RKO (cell line): ENCODE data around the gene TVP23C.
"Not testable (repeated sequence)": the region's sequence is repeated elsewhere in the genome, so short reads cannot be mapped to it uniquely, and the experiment has no call there.

ENCODE experiments used
- DNase-seq: peaks from one replicate; pipeline ENCODE4 v3.0.0-alpha.2; 2016; ENCODE audit warnings: low spot score

TVP23C gene

GRCh38 chr17:15526292-15527218 lies 36.7 kb downstream of the TVP23C start:
- peak; percentile 68 for DNase-seq

GRCh38 chr17:15524990-15525985 lies 38.0 kb downstream of the TVP23C start:
- not testable (repeated sequence) for DNase-seq

GRCh38 chr17:15516150-15516549 lies 47.1 kb downstream of the TVP23C start:
- peak; percentile 71 for DNase-seq

GRCh38 chr17:15514469-15514868 lies 48.8 kb downstream of the TVP23C start:
- DNase-seq = no peak

GRCh38 chr17:15513856-15514459 lies 49.3 kb downstream of the TVP23C start:
- DNase-seq = no peak

- DNase-seq = no peak
These were observed 50.1 kb downstream of the TVP23C start for GRCh38 chr17:15513058-15513791.

GRCh38 chr17:15512071-15512709 lies 51.1 kb downstream of the TVP23C start:
- DNase-seq = no peak

GRCh38 chr17:15511142-15511541 lies 52.1 kb downstream of the TVP23C start:
- DNase-seq = no peak

GRCh38 chr17:15510361-15510760 lies 52.9 kb downstream of the TVP23C start:
- DNase-seq = peak; percentile 46

GRCh38 chr17:15509095-15509494 lies 54.2 kb downstream of the TVP23C start:
- no peak for DNase-seq

GRCh38 chr17:15508466-15508865 lies 54.8 kb downstream of the TVP23C start:
- DNase-seq = no peak

- no peak for DNase-seq
These were observed 55.4 kb downstream of the TVP23C start for GRCh38 chr17:15507896-15508295.

GRCh38 chr17:15507001-15507400 lies 56.3 kb downstream of the TVP23C start:
- DNase-seq = no peak

GRCh38 chr17:15505708-15506107 lies 57.6 kb downstream of the TVP23C start:
- DNase-seq = not testable (repeated sequence)

GRCh38 chr17:15503731-15504130 lies 59.6 kb downstream of the TVP23C start:
- DNase-seq = no peak

GRCh38 chr17:15502369-15503112 lies 60.7 kb downstream of the TVP23C start:
- DNase-seq = no peak

- no peak for DNase-seq
These were observed 61.5 kb downstream of the TVP23C start for GRCh38 chr17:15501793-15502192.

- DNase-seq = peak; percentile 37
These were observed 62.0 kb downstream of the TVP23C start for GRCh38 chr17:15501282-15501681.

GRCh38 chr17:15498107-15498506 lies 65.2 kb downstream of the TVP23C start:
- peak; percentile 15 for DNase-seq
